ENCODE data around the gene PTTG2.

GRCh38 chr4:37985730-37986275, 25.6 kb downstream of the PTTG2 start:
- TF ChIP-seq POLR2A (IDR thresholded peaks at IDR 0.05), result no peak
- no peak for TF ChIP-seq CTCF (IDR thresholded peaks at IDR 0.05)

Data from body of pancreas (tissue), 4 donors.